Liver (tissue), 9 donors: Measurements from ENCODE around the gene EPHB6. TPM values are rescaled to one million over a fixed set of nuclear protein-coding genes. Genes with fewer than 3 reads are reported as not detected.

Source experiments
- DNase-seq: peaks from one replicate; pipeline ENCODE4 v3.0.0-alpha.2; 2017; ENCODE audit warnings: low spot score
- H3K27ac ChIP-seq, 2 donors: one replicate each; pipeline ENCODE4 v1.7.0; 2013; ENCODE audit warnings: inconsistent platforms in 2 of 2, low read length in 2 of 2, control low read depth in 1 of 2, low read depth in 1 of 2, mild to moderate bottlenecking in 1 of 2
- H3K27me3 ChIP-seq, 4 donors: one replicate each; pipeline versions ENCODE4 v1.6.1 to v1.7.0; 2013; ENCODE audit warnings: low read length in 3 of 4, inconsistent platforms in 1 of 4, mild to moderate bottlenecking in 1 of 4, moderate library complexity in 1 of 4; ENCODE audit not compliant: control insufficient read depth in 4 of 4, insufficient read depth in 4 of 4
- H3K36me3 ChIP-seq, 4 donors: one replicate each; pipeline versions ENCODE4 v1.6.1 to v1.7.0; 2013; ENCODE audit warnings: low read length in 3 of 4, mild to moderate bottlenecking in 3 of 4, low read depth in 1 of 4, moderate library complexity in 1 of 4; ENCODE audit not compliant: control insufficient read depth in 4 of 4, insufficient read depth in 3 of 4
- H3K4me1 ChIP-seq, 4 donors: one replicate each; pipeline versions ENCODE4 v1.6.1 to v1.7.0; 2013; ENCODE audit warnings: low read length in 3 of 4, mild to moderate bottlenecking in 3 of 4, moderate library complexity in 1 of 4; ENCODE audit not compliant: control insufficient read depth in 4 of 4, insufficient read depth in 4 of 4
- H3K4me3 ChIP-seq, 3 donors: one replicate each; pipeline versions ENCODE4 v1.6.1 to v1.7.0; 2013; ENCODE audit warnings: low read length in 3 of 3, control low read depth in 1 of 3, low read depth in 1 of 3, mild to moderate bottlenecking in 1 of 3
- H3K9ac ChIP-seq, 2 donors: one replicate each; pipeline ENCODE4 v1.7.0; 2013; ENCODE audit warnings: low read length in 2 of 2, mild to moderate bottlenecking in 2 of 2, moderate library complexity in 2 of 2, control low read depth in 1 of 2, low read depth in 1 of 2
- H3K9me3 ChIP-seq, 4 donors: one replicate each; pipeline versions ENCODE4 v1.6.1 to v1.7.0; 2013; ENCODE audit warnings: low read length in 3 of 4; ENCODE audit not compliant: control insufficient read depth in 4 of 4
- ATF3 ChIP-seq: IDR thresholded peaks from 2 replicates; pipeline ENCODE4 v1.6.1; 2016; ENCODE audit warnings: antibody characterized with exemption
- CTCF ChIP-seq: fragments of 150-350 bp; IDR thresholded peaks from 2 replicates; pipeline ENCODE4 v1.5.1; 2017; ENCODE audit warnings: improper control_type of control experiment, low read depth, low read length; ENCODE audit not compliant: missing input control
- EGR1 ChIP-seq, 2 donors: IDR thresholded peaks; 2 replicates each; pipeline ENCODE4 v1.6.1; 2016 to 2018; ENCODE audit warnings: antibody characterized with exemption in 2 of 2, low read depth in 2 of 2
- FOXA1 ChIP-seq: IDR thresholded peaks from 2 replicates; pipeline ENCODE4 v1.6.1; 2016; ENCODE audit warnings: antibody characterized with exemption
- FOXA2 ChIP-seq: IDR thresholded peaks from 2 replicates; pipeline ENCODE4 v1.6.1; 2016; ENCODE audit warnings: antibody characterized with exemption
- GABPA ChIP-seq, 2 donors: IDR thresholded peaks in 1 of 2; conservative IDR thresholded peaks in 1 of 2; 2 replicates each; pipeline ENCODE4 v1.6.1; 2016; ENCODE audit warnings: antibody characterized with exemption in 2 of 2, mild to moderate bottlenecking in 1 of 2, moderate library complexity in 1 of 2
- HNF4A ChIP-seq, 2 donors: conservative IDR thresholded peaks; 2 replicates each; pipeline ENCODE4 v1.6.1; 2016; ENCODE audit warnings: antibody characterized with exemption in 2 of 2, mild to moderate bottlenecking in 2 of 2
- HNF4G ChIP-seq: IDR thresholded peaks from 2 replicates; pipeline ENCODE4 v1.6.1; 2016; ENCODE audit warnings: antibody characterized with exemption
- JUND ChIP-seq, 2 donors: IDR thresholded peaks; 2 replicates each; pipeline ENCODE4 v1.6.1; 2016; ENCODE audit warnings: antibody characterized with exemption in 2 of 2
- MAX ChIP-seq: IDR thresholded peaks from 2 replicates; pipeline ENCODE4 v1.6.1; 2016; ENCODE audit warnings: antibody characterized with exemption
- NR2F2 ChIP-seq: IDR thresholded peaks from 2 replicates; pipeline ENCODE4 v1.6.1; 2016; ENCODE audit warnings: antibody characterized with exemption
- RAD21 ChIP-seq, 2 donors: IDR thresholded peaks; 2 replicates each; pipeline ENCODE4 v1.6.1; 2016; ENCODE audit warnings: antibody characterized with exemption in 2 of 2, mild to moderate bottlenecking in 2 of 2
- REST ChIP-seq: IDR thresholded peaks from 2 replicates; pipeline ENCODE4 v1.6.1; 2016; ENCODE audit warnings: antibody characterized with exemption, mild to moderate bottlenecking
- RXRA ChIP-seq, 2 donors: IDR thresholded peaks; 2 replicates each; pipeline ENCODE4 v1.6.1; 2017 to 2018; ENCODE audit warnings: antibody characterized with exemption in 2 of 2, mild to moderate bottlenecking in 1 of 2
- SP1 ChIP-seq: IDR thresholded peaks from 2 replicates; pipeline ENCODE4 v1.6.1; 2018; ENCODE audit warnings: antibody characterized with exemption, mild to moderate bottlenecking
- TAF1 ChIP-seq: conservative IDR thresholded peaks from 2 replicates; pipeline ENCODE4 v1.6.1; 2016; ENCODE audit warnings: antibody characterized with exemption, mild to moderate bottlenecking
- YY1 ChIP-seq: IDR thresholded peaks from 2 replicates; pipeline ENCODE4 v1.6.1; 2016; ENCODE audit warnings: antibody characterized with exemption, mild to moderate bottlenecking
- ZBTB33 ChIP-seq: IDR thresholded peaks from 2 replicates; pipeline ENCODE4 v1.6.1; 2016; ENCODE audit warnings: antibody characterized with exemption
- WGBS: extraction: QIAGEN DNeasy Blood & Tissue Kit; methylation state at CpG from one replicate; pipeline ENCODE4 v1.1.7; 2013; 5-methylcytosine and 5-hydroxymethylcytosine counted together
- polyA plus RNA-seq, 2 donors: library from polyadenylated mRNA; stranded (reverse) in 1 of 2; unstranded in 1 of 2; fragments of 200-250 nt in 1 of 2; fragments of >200 nt in 1 of 2; fragmentation: Nextera tagmentation in 1 of 2; extraction: Ambion mirVana in 1 of 2; gene quantifications; one replicate each; pipeline versions ENCODE4 v1.2.1 to v1.2.3, GENCODE V29; 2013 to 2015
- total RNA-seq, 2 donors: library from RNA; depleted of rRNA; stranded (reverse); fragments of >200 nt; gene quantifications; one replicate each; pipeline ENCODE4 v1.2.3, GENCODE V29; 2014
- donor health status: healthy.
- donor health status: healthy.
- donor health status: healthy.
- donor health status: healthy.
- donor health status: healthy.

EPHB6 gene
- total and polyA plus RNA-seq, 4 donors, result 1.2 to 4.3 (median 2.0) TPM

GRCh38 chr7:142897691-142898090 is 42.8 kb downstream of the EPHB6 start (continued):
- TF ChIP-seq ZBTB33 (no peak), RAD21 (IDR thresholded peaks at IDR 0.05) (no peak), SP1 (no peak)

GRCh38 chr7:142898377-142899170 is 43.7 kb downstream of the EPHB6 start:
- 64% methylated on average over 3 of the region's 3 CpGs for WGBS
- TF ChIP-seq ZBTB33 (no peak), NR2F2 (no peak), SP1 (no peak), FOXA2 (no peak), TAF1 (no peak), HNF4G (no peak), YY1 (no peak), FOXA1 (no peak), JUND (IDR thresholded peaks at IDR 0.05) (no peak), HNF4A (conservative IDR thresholded peaks at IDR 0.05) (no peak), RXRA (IDR thresholded peaks at IDR 0.05) (no peak), MAX (no peak), GABPA (IDR thresholded peaks at IDR 0.05 in 1 of 2, conservative IDR thresholded peaks at IDR 0.05 in 1 of 2) (no peak), REST (no peak), ATF3 (no peak), RAD21 (IDR thresholded peaks at IDR 0.05) (no peak), EGR1 (IDR thresholded peaks at IDR 0.05; ENCODE audit: low read depth in 2 of 2) (no peak), CTCF (no peak)
- no peak overlapping the region for H3K27ac ChIP-seq
- no peak overlapping the region for H3K9ac ChIP-seq
- H3K4me3 ChIP-seq, result no peak overlapping the region
- H3K36me3 ChIP-seq, result no peaks in the 10 kb centered on the region
- no peak for DNase-seq
- no peaks in the 10 kb centered on the region for H3K9me3 ChIP-seq
- H3K4me1 ChIP-seq, result no peaks in the 10 kb centered on the region
- peaks cover 0 to 8% (median 0%) of the 10 kb centered on the region in 4 donors for H3K27me3 ChIP-seq
